ENCODE results near the gene SIPA1L2.

The SIPA1L2 gene

GRCh38 chr1:232586679-232587078, 43.3 kb downstream of the SIPA1L2 start:
- H3K9me3 ChIP-seq (ENCODE audit: control insufficient read depth in 1 of 2, low read length in 2 of 2) = no peaks in the 10 kb centered on the region
- no peaks in the 10 kb centered on the region for H3K27me3 ChIP-seq (ENCODE audit: low read depth, low read length)
- no peak overlapping the region for H3K4me3 ChIP-seq (ENCODE audit: low read depth in 1 of 2, low read length in 2 of 2)
- peaks cover 0 to 3% of the 10 kb centered on the region in 2 donors for H3K36me3 ChIP-seq (ENCODE audit: control insufficient read depth in 1 of 2, insufficient read depth in 2 of 2, low read length in 2 of 2)
- H3K27ac ChIP-seq (ENCODE audit: low read length) = no peak overlapping the region
- peaks cover 0 to 5% of the 10 kb centered on the region in 2 donors for H3K4me1 ChIP-seq (ENCODE audit: control insufficient read depth in 1 of 2, insufficient read depth in 2 of 2, low read length in 2 of 2)

DNA sequence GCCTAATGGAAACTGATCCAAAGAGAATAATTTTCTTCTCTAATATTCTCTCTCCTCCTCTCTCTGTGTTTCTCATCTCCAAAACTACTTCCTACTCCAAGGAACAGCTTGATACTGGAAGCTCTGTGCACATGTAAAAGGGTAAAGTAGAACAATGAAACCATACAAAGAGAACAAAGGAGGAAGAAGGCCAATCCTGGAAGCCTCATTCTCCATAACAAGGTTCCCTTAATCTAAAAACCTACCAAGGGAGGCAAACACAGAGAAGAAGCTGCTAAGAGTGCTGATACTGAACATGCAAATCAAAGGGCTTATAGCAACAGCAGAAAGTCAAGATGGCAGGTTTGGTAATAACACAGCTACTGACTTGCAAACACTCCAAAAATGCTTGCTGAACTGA, 44.4 kb downstream of the SIPA1L2 start:
- Histone ChIP-seq H3K27ac (ENCODE audit: low read length) (no peak overlapping the region), H3K4me3 (ENCODE audit: low read depth in 1 of 2, low read length in 2 of 2) (no peak overlapping the region), H3K27me3 (ENCODE audit: low read depth, low read length) (no peaks in the 10 kb centered on the region)

GRCh38 chr1:232581932-232582331, 48.0 kb downstream of the SIPA1L2 start:
- peaks cover 4 to 7% of the 10 kb centered on the region in 2 donors for H3K4me1 ChIP-seq (ENCODE audit: control insufficient read depth in 1 of 2, insufficient read depth in 2 of 2, low read length in 2 of 2)
- no peaks in the 10 kb centered on the region for H3K36me3 ChIP-seq (ENCODE audit: control insufficient read depth in 1 of 2, insufficient read depth in 2 of 2, low read length in 2 of 2)

More for the DNA sequence above, 44.4 kb downstream of the SIPA1L2 start:
- Histone ChIP-seq H3K36me3 (ENCODE audit: control insufficient read depth in 1 of 2, insufficient read depth in 2 of 2, low read length in 2 of 2) (peaks cover 0 to 3% of the 10 kb centered on the region in 2 donors), H3K4me1 (ENCODE audit: control insufficient read depth in 1 of 2, insufficient read depth in 2 of 2, low read length in 2 of 2) (peaks cover 0 to 5% of the 10 kb centered on the region in 2 donors), H3K9me3 (ENCODE audit: control insufficient read depth in 1 of 2, low read length in 2 of 2) (no peaks in the 10 kb centered on the region)

More at GRCh38 chr1:232581932-232582331, 48.0 kb downstream of the SIPA1L2 start:
- Histone ChIP-seq H3K4me3 (ENCODE audit: low read depth in 1 of 2, low read length in 2 of 2) (no peak overlapping the region), H3K27ac (ENCODE audit: low read length) (no peak overlapping the region), H3K27me3 (ENCODE audit: low read depth, low read length) (no peaks in the 10 kb centered on the region), H3K9me3 (ENCODE audit: control insufficient read depth in 1 of 2, low read length in 2 of 2) (no peaks in the 10 kb centered on the region)
